ENCODE results near the gene PGM2L1. TPM values are rescaled to one million over a fixed set of nuclear protein-coding genes. Genes with fewer than 3 reads are reported as not detected.
A peak's percentile ranks its signal among the peaks of the same experiment; 100 is the strongest.

The PGM2L1 gene
- total and polyA plus RNA-seq, 2 of the 4 experiments (the other 2 are of a cell fraction) = 0.72 to 1.8 TPM

DNA sequence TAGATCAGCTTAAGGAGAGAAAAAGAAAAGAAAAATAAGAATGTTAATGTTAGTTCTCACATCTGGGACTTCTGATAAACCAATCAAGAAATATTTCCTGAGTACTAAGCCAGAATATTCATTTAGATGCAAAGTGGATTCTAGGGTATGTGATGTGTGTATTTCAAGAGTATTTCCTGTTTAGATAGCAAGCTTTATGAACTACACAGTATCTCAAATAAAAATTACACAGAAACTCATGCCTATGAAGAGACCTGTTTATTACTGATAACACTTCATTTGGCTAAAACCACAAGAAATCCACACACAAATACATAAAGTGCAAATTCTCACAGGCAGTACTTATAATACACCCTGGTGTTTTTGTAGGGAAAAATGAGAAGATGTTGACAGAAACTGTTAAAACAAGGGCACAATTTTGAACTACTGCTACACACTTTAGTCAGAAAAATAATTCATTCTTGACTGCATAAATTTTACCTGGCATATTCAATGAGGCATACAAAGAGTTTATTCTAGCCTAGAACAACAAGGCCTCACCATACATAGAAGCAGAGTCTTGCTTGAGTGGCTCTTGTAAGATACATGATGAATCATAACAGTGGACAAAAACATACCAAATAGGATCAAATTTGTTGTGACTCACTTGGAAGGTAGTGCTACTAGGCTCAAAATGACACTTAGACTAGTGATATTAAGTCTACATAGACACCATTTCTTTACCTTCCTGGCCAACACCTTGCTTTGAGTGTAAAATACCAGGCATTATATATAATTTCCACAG lies 68.0 kb downstream of the PGM2L1 start:
- ChIA-PET POLR2A (ENCODE audit: unreplicated experiment) (no interaction called here), CTCF (no interaction called here)
- H2AK5ac ChIP-seq (ENCODE audit: low read depth, low read length) = no peak overlapping the region
- H3K4me2 ChIP-seq (ENCODE audit: low read depth, low read length) = peak overlapping the region; percentile 54; the same call in 1 of the 2 replicates
- peak overlapping the region; percentile 4; the same call in 1 of the 2 replicates for H3K18ac ChIP-seq (ENCODE audit: low read depth, low read length)
- no peak overlapping the region; a peak in 1 of 4 replicates for H4K8ac ChIP-seq (ENCODE audit: low read depth in 2 of 2, low read length in 2 of 2)
- H2AK9ac ChIP-seq (replicated peaks; ENCODE audit: low read depth, low read length, poor library complexity) = no peak overlapping the region
- peak overlapping the region; percentile 83 for H2BK5ac ChIP-seq (ENCODE audit: low read depth, low read length, poor library complexity, severe bottlenecking)
- BruUV-seq (replicated peaks) = no TSS peak
- H3K4me3 ChIP-seq (ENCODE audit: insufficient read depth, low read depth, low read length) = no peak overlapping the region
- no peak overlapping the region for H3K23ac ChIP-seq (ENCODE audit: low read depth, low read length)
- H3K4me1 ChIP-seq (ENCODE audit: control insufficient read depth, insufficient read depth, low read length) = peaks cover 20% of the 10 kb centered on the region
- H4K5ac ChIP-seq (ENCODE audit: low read depth, low read length) = no peak overlapping the region
- dilution Hi-C loops (cut with HindIII; ENCODE audit: low sequenced_read_pairs, unreplicated experiment) = no loop called here
- H3K79me1 ChIP-seq (ENCODE audit: low read depth in 1 of 2, low read length in 2 of 2) = no peaks in the 10 kb centered on the region
- no peaks in the 10 kb centered on the region for H3K9me3 ChIP-seq (ENCODE audit: control insufficient read depth, insufficient read depth, low read length)
- ATAC-seq (ENCODE audit: low read depth) = peak; percentile 76
- TF ChIP-seq, protein P1, sequence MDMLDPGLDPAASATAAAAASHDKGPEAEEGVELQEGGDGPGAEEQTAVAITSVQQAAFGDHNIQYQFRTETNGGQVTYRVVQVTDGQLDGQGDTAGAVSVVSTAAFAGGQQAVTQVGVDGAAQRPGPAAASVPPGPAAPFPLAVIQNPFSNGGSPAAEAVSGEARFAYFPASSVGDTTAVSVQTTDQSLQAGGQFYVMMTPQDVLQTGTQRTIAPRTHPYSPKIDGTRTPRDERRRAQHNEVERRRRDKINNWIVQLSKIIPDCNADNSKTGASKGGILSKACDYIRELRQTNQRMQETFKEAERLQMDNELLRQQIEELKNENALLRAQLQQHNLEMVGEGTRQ (IDR thresholded peaks at IDR 0.05; ENCODE audit: low read depth, low read length) = no peak
- TF ChIP-seq RFX5 (IDR thresholded peaks at IDR 0.05; ENCODE audit: low read depth, low read length) (no peak), FOS (IDR thresholded peaks at IDR 0.05; ENCODE audit: low read depth, low read length) (peak; percentile 68), CEBPB (IDR thresholded peaks at IDR 0.05; ENCODE audit: low read depth, low read length) (no peak), BHLHE40 (IDR thresholded peaks at IDR 0.05; ENCODE audit: low read depth, low read length) (no peak), MAFK (IDR thresholded peaks at IDR 0.05; ENCODE audit: low read depth, low read length) (0 out of 2 replicates have a peak, but pooled peaks have one; percentile 1), POLR2A (IDR thresholded peaks at IDR 0.05; ENCODE audit: low read depth, low read length) (no peak)
- TF ChIP-seq, protein P2, sequence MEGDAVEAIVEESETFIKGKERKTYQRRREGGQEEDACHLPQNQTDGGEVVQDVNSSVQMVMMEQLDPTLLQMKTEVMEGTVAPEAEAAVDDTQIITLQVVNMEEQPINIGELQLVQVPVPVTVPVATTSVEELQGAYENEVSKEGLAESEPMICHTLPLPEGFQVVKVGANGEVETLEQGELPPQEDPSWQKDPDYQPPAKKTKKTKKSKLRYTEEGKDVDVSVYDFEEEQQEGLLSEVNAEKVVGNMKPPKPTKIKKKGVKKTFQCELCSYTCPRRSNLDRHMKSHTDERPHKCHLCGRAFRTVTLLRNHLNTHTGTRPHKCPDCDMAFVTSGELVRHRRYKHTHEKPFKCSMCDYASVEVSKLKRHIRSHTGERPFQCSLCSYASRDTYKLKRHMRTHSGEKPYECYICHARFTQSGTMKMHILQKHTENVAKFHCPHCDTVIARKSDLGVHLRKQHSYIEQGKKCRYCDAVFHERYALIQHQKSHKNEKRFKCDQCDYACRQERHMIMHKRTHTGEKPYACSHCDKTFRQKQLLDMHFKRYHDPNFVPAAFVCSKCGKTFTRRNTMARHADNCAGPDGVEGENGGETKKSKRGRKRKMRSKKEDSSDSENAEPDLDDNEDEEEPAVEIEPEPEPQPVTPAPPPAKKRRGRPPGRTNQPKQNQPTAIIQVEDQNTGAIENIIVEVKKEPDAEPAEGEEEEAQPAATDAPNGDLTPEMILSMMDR (conservative IDR thresholded peaks at IDR 0.05; ENCODE audit: low read depth, low read length) = no peak
- H3K56ac ChIP-seq (ENCODE audit: extremely low read depth, insufficient read depth, low read length) = no peak overlapping the region
- no peak overlapping the region for H3K14ac ChIP-seq (replicated peaks; ENCODE audit: low read depth, low read length)
- no peak overlapping the region for H2BK20ac ChIP-seq (ENCODE audit: low read depth, low read length)
- no peak overlapping the region for H2AFZ ChIP-seq (replicated peaks; ENCODE audit: low read length, poor library complexity)
- no peak overlapping the region for H3K27ac ChIP-seq (ENCODE audit: insufficient read depth, low read length)
- no peak overlapping the region for H3K4ac ChIP-seq (ENCODE audit: low read depth, low read length)
- H3K9ac ChIP-seq (ENCODE audit: low read depth, low read length) = no peak overlapping the region
- DNase-seq = peak; percentile 80
- peaks cover 17% of the 10 kb centered on the region; the same call in 1 of the 2 replicates for H3K9me1 ChIP-seq (ENCODE audit: insufficient read depth, low read length)
- intact Hi-C loops (cut with micrococcal nuclease) = no loop called here
- in situ Hi-C loops (cut with MboI; ENCODE audit: low sequenced_read_pairs) = no loop called here
- no peaks in the 10 kb centered on the region for H3K27me3 ChIP-seq (ENCODE audit: control insufficient read depth, insufficient read depth, low read length)
- H2BK15ac ChIP-seq (ENCODE audit: low read depth, low read length) = no peak overlapping the region
- H2BK120ac ChIP-seq (ENCODE audit: low read depth, low read length) = no peak overlapping the region
- no peaks in the 10 kb centered on the region for H3K36me3 ChIP-seq (ENCODE audit: control insufficient read depth, insufficient read depth, low read length)
- no peak overlapping the region for H4K91ac ChIP-seq (ENCODE audit: insufficient read depth, low read depth, low read length)
- no peaks in the 10 kb centered on the region for H4K20me1 ChIP-seq (ENCODE audit: insufficient read depth, low read length)
